ENCODE results near the gene EIF2B2.
A peak's percentile ranks its signal among the peaks of the same experiment; 100 is the strongest.

Gene EIF2B2

DNA sequence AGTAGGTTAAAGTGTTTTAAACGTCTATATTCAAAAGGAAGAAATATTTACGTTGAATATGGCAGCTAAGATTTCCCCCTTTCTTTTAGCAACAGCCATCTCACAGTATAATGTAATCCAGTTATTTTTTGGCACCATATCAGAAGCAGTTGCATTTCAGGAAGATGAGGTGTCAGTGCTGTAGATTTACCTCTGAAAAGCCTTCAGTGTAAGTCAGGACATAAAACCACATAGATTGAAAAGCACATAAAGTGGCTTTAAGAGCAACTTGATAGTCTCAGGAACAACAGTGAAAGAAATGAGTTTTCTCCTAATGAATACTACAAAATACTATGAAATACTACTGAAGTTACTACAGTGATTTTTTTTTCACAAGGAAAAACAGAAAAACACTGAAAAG lies 41.6 kb downstream of the EIF2B2 start:
- DNase-seq (ENCODE audit: low spot score), result no peak

- DNase-seq (ENCODE audit: low spot score), result no peak
These were observed 42.0 kb downstream of the EIF2B2 start for GRCh38 chr14:75044752-75045151.

- DNase-seq (ENCODE audit: low spot score), result no peak
These were observed 43.6 kb downstream of the EIF2B2 start for GRCh38 chr14:75046275-75046674.

DNA sequence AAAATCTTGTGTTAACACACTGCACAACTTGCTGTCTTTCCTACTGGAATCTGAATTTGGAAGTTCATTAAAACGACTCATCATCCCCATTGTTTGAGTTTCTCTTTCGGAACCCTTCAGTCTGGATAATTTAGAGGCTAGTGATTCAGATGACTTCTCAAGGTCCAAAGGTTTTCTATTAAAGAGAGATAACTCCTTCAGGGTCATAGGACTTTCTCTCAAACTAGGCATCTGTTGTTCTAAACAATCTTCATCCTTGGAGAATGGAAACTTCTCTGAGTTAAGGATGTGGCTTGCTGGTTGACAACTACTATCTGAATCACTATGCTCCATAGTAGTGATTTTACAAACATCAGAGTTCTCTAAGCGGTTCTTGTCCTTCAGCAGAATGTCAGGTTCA lies 44.2 kb downstream of the EIF2B2 start:
- DNase-seq (ENCODE audit: low spot score), result no peak

DNA sequence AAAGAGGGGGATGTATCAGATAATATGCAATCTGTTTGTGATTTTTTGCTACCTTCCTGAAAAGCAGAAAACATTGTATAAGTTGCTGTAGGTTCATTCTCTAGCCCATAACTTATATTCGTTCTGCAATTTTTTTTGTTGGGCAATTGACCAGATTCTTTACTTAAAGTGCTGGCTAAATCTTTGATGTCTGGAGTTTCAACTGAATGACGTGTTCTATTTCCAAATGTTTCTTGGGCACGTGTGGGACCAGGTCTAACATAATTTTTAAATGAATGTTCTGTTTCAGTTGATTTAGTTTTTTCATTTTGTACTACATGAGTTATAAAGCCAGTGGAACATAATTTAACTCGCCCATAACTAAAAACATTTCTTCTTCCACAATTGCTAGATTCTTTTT lies 44.8 kb downstream of the EIF2B2 start:
- DNase-seq (ENCODE audit: low spot score), result no peak

DNA sequence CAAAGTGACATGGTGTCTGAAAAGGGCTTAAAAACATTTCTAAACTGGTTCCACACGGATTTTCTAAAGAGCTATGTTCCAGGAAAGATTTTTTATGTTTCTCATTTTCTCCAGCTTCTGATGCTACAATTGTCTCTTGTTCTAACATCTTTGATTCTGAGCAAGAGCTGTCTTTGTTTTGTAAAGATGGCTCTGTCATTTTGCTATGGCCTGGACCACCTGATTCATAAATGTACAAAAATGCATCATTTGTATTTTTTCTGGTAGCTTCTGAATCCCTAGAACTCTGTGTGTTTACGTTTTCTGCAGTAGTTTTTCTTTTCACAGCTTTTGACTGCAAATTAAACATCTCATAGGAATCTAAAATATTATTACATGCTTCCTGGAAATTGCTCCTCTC lies 45.4 kb downstream of the EIF2B2 start:
- no peak for DNase-seq (ENCODE audit: low spot score)

- DNase-seq (ENCODE audit: low spot score), result peak; percentile 42
These were observed 46.4 kb downstream of the EIF2B2 start for GRCh38 chr14:75049136-75049535.

GRCh38 chr14:75049731-75050201 lies 47.0 kb downstream of the EIF2B2 start:
- DNase-seq (ENCODE audit: low spot score), result no peak

GRCh38 chr14:75050852-75051555 lies 48.3 kb downstream of the EIF2B2 start, which contains the start of gene MLH3:
MLH3 (minus strand) TSS chr14:75051467; CDS start chr14:75049655, 1,812 bp downstream.
- peak; percentile 89 for DNase-seq (ENCODE audit: low spot score)

GRCh38 chr14:75051556-75051899 lies 48.8 kb downstream of the EIF2B2 start:
- no peak for DNase-seq (ENCODE audit: low spot score)

GRCh38 chr14:75053396-75054291 lies 50.9 kb downstream of the EIF2B2 start:
- no peak for DNase-seq (ENCODE audit: low spot score)

GRCh38 chr14:75054421-75054820 lies 51.7 kb downstream of the EIF2B2 start:
- DNase-seq (ENCODE audit: low spot score), result no peak

GRCh38 chr14:75059642-75060041 lies 56.9 kb downstream of the EIF2B2 start:
- no peak for DNase-seq (ENCODE audit: low spot score)

DNA sequence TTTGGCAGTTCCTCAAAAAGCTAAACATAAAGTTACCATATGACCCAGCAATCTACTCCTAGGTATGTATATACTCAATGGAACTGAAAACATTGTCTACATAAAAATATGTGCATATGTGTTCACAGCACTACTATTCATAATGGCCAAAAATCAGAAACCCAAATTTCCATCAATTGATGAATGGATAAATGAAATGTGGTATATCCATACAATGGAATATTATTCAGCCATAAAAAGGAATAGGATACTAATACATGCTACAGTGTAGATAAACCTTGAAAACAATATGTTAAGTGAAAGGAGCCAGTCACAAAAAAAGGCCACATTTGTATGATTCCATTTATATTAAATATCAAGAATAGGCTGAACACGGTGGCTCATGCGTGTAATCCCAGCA lies 57.7 kb downstream of the EIF2B2 start:
- DNase-seq (ENCODE audit: low spot score), result no peak

Measured in Ammon's horn (tissue), 1 donor.